ENCODE results near the gene TMEM143.

DNA sequence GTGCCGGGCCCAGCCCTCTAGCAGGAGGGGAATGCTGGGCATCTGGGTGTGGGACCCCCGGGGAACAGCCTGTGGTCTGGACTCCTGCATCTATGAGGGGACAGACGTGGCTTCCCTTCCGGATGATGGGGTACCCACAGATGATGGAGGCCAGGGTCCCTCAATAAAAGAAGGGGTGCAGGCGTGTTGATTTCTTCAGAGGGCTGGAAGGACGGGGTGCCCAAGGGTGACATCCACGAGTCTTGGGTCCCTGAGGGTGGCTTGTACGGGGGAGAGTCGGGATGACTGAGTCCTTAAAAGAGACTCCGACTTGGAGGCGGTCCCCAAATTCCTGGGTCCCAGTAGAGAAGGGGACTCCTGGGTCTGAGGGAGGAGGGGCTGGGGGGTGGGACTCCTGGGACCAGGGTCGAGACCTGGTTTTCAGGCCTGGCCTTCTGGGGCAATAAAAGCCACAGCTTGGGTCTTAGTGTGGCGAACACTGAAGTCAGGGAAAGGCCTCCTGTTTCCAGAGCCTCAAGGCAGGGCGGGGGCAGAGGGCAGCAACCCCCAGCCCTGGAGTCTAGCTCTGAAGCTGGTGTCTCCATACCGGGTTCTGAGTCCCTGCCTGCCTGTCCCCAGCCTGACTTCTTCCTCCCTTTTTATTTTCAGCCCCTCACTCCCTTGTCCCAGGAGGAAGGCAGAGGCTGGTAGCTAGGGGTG lies 29.3 kb upstream of the TMEM143 start:
- TF ChIP-seq GABPA (IDR thresholded peaks at IDR 0.05 in 1 of 2, conservative IDR thresholded peaks at IDR 0.05 in 1 of 2) (no peak), RAD21 (IDR thresholded peaks at IDR 0.05) (no peak), FOXA1 (IDR thresholded peaks at IDR 0.05) (no peak), RXRA (IDR thresholded peaks at IDR 0.05) (no peak), TAF1 (conservative IDR thresholded peaks at IDR 0.05) (no peak), MAX (IDR thresholded peaks at IDR 0.05) (no peak), ZBTB33 (IDR thresholded peaks at IDR 0.05) (no peak), YY1 (IDR thresholded peaks at IDR 0.05) (no peak)
- TF ChIP-seq, protein P1, sequence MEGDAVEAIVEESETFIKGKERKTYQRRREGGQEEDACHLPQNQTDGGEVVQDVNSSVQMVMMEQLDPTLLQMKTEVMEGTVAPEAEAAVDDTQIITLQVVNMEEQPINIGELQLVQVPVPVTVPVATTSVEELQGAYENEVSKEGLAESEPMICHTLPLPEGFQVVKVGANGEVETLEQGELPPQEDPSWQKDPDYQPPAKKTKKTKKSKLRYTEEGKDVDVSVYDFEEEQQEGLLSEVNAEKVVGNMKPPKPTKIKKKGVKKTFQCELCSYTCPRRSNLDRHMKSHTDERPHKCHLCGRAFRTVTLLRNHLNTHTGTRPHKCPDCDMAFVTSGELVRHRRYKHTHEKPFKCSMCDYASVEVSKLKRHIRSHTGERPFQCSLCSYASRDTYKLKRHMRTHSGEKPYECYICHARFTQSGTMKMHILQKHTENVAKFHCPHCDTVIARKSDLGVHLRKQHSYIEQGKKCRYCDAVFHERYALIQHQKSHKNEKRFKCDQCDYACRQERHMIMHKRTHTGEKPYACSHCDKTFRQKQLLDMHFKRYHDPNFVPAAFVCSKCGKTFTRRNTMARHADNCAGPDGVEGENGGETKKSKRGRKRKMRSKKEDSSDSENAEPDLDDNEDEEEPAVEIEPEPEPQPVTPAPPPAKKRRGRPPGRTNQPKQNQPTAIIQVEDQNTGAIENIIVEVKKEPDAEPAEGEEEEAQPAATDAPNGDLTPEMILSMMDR (IDR thresholded peaks at IDR 0.05; ENCODE audit: low read depth, low read length, missing input control), result no peak
- TF ChIP-seq, protein P2, sequence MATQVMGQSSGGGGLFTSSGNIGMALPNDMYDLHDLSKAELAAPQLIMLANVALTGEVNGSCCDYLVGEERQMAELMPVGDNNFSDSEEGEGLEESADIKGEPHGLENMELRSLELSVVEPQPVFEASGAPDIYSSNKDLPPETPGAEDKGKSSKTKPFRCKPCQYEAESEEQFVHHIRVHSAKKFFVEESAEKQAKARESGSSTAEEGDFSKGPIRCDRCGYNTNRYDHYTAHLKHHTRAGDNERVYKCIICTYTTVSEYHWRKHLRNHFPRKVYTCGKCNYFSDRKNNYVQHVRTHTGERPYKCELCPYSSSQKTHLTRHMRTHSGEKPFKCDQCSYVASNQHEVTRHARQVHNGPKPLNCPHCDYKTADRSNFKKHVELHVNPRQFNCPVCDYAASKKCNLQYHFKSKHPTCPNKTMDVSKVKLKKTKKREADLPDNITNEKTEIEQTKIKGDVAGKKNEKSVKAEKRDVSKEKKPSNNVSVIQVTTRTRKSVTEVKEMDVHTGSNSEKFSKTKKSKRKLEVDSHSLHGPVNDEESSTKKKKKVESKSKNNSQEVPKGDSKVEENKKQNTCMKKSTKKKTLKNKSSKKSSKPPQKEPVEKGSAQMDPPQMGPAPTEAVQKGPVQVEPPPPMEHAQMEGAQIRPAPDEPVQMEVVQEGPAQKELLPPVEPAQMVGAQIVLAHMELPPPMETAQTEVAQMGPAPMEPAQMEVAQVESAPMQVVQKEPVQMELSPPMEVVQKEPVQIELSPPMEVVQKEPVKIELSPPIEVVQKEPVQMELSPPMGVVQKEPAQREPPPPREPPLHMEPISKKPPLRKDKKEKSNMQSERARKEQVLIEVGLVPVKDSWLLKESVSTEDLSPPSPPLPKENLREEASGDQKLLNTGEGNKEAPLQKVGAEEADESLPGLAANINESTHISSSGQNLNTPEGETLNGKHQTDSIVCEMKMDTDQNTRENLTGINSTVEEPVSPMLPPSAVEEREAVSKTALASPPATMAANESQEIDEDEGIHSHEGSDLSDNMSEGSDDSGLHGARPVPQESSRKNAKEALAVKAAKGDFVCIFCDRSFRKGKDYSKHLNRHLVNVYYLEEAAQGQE (IDR thresholded peaks at IDR 0.05), result no peak
- TF ChIP-seq, protein P3, sequence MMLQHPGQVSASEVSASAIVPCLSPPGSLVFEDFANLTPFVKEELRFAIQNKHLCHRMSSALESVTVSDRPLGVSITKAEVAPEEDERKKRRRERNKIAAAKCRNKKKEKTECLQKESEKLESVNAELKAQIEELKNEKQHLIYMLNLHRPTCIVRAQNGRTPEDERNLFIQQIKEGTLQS (IDR thresholded peaks at IDR 0.05), result no peak
